Astrocyte of the hippocampus (primary cell): Measurements from ENCODE around the gene DBR1.
"Not testable (repeated sequence)": the region's sequence is repeated elsewhere in the genome, so short reads cannot be mapped to it uniquely, and the experiment has no call there.

Experiments
- DNase-seq: peaks from one replicate; pipeline ENCODE4 v3.0.0; 2011; ENCODE audit warnings: low read depth, low spot score

Gene DBR1

GRCh38 chr3:138186803-138187295 is 12.1 kb upstream of the DBR1 start:
- peak; percentile 95 for DNase-seq

DNA sequence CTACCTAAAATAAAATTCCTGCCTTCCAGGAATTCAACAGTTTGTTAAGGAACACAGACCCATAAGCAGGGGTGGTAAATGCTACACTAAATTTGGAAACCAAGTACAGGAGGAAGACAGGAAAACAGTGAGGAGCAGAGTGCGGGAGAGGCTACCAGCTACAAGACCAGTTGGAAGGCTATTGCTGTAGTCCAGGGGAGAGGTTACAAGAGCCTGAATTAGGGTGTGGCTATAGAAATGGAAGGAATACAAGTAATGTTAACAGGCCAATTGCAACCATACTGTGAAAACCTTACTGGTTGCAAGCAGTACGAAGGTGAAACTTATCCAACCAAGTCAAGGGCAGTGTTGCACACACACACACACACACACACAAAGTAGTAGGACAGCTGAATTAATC is 11.5 kb upstream of the DBR1 start:
- no peak for DNase-seq

DNA sequence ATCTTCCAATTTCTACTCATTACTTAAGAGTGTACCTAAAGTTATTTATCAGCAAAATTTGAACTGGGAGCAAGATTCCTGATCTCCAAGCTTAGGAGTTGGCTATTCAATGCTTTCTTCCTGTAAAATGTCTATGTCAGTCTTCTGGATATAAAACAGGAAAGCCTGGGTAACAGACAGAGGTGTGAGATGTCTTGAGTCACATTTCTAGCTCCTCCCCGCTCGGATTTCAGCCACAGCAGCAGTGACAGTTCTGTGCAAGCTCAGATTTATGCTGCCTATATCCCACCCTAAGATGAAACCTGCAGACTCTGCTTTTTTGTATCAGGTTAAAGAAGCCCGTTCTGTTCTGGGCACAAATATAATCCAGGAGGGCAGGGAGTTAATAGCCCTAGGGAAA is 10.3 kb upstream of the DBR1 start:
- DNase-seq, result no peak

DNA sequence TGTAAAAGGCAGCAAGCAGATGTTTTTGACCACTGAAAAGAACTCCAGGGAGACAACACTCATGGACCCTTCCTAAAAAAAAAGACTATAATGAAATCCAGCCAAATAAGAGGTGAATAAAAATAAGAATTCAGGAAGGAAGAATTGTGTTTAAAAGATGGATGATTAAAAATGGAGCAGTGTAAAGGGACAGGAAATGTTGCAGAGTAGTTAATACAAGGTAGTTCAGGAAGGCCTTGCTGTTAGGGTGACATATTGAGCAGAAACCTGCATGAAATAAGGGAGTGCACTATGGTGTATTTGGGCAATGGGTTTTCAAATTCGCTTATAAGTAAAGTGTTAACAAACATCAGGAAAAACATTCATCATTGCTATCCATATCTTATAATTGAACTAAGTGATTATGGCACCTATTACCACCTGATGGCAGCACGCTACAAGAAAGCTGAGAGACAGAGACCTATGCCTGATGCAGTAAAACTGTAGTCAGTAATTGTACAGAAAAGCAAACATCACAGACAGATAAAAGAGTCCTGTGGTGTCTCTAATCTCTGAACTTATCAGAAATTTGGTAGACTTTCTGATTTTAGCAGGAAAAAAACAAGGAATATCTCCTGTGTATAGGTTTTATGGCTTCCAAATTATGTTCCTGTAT is 5.8 kb upstream of the DBR1 start:
- peak; percentile 50 for DNase-seq

DNA sequence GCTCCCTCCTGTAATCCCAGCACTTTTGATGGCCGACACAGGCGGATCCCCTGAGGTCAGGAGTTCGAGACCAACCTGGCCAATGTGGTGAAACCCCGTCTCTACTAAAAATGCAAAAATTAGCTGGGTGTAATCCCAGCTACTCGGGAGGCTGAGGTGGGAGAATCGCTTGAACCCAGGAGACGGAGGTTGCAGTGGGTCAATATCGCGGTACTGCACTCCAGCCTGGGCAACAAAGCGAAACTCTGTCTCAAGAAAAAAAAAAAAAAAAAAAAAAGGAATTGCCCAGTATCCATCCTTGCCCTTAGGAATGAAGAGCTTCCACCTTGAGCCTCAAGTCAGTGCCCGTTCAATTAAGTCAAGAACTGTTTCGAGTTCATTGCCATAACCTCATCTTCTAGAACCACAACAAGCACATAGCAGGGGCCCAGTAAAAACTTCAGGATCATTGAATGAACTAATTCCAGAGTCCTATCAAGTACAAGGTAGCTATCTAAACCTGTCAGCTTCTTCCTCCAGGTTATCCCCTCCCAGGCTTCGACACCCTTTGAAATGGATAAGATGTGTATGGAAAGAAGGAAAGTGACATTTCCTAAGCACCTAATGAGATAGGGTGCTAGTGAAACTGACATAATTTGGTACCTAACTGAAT is 826 bp downstream of the DBR1 start:
- DNase-seq, result no peak

- no peak for DNase-seq
Observed at GRCh38 chr3:138172625-138173024, 2.1 kb downstream of the DBR1 start.

GRCh38 chr3:138165061-138165460 is 9.7 kb downstream of the DBR1 start:
- DNase-seq, result no peak

GRCh38 chr3:138157743-138158142 is 17.0 kb downstream of the DBR1 start:
- no peak for DNase-seq

- no peak for DNase-seq
Observed at GRCh38 chr3:138154534-138154933, 20.2 kb downstream of the DBR1 start.

DNA sequence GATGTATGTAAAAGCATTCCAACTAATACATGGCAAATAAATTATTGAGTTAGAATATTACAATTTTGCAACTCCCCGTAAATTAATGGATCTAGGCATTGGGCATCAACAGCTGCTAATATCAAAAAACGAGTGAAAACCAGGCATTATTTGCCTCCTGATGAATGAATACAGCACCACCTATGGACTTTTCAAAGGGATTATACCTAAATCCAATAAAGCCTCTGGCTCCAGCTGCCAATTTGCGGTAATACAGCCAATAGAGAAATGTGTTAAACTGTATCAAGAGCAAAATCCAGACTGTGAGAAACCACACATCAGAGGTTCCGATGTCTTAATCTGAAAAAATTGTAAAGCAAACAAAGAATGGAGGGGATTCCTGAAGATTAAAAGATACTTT is 26.2 kb downstream of the DBR1 start:
- no peak for DNase-seq

- DNase-seq, result not testable (repeated sequence)
Observed at GRCh38 chr3:138142181-138142580, 32.5 kb downstream of the DBR1 start.

- DNase-seq, result no peak
Observed at GRCh38 chr3:138140940-138141339, 33.8 kb downstream of the DBR1 start.

GRCh38 chr3:138139691-138140090 is 35.0 kb downstream of the DBR1 start:
- no peak for DNase-seq

DNA sequence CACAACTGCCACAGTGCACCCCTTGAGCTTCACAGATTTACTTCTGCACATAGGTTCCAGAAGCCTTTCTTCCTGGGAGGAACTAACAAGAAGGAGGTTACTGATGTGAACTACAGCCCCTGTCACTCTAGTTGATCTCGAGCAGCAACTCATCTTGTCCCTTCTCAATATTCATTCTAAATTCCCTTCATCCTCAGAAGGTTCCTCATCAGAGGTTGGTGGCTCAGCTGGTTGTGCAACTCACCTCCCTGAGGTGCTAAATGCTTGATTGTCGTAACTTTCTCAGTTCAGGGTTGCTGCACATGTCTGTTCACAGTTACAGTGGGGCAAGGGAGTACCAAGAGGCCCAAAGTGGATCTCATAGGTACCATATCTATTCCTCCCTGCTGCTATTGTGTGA is 36.9 kb downstream of the DBR1 start:
- no peak for DNase-seq

- DNase-seq, result no peak
Observed at GRCh38 chr3:138136201-138136600, 38.5 kb downstream of the DBR1 start.

- no peak for DNase-seq
Observed at GRCh38 chr3:138135833-138136194, 38.9 kb downstream of the DBR1 start.

DNA sequence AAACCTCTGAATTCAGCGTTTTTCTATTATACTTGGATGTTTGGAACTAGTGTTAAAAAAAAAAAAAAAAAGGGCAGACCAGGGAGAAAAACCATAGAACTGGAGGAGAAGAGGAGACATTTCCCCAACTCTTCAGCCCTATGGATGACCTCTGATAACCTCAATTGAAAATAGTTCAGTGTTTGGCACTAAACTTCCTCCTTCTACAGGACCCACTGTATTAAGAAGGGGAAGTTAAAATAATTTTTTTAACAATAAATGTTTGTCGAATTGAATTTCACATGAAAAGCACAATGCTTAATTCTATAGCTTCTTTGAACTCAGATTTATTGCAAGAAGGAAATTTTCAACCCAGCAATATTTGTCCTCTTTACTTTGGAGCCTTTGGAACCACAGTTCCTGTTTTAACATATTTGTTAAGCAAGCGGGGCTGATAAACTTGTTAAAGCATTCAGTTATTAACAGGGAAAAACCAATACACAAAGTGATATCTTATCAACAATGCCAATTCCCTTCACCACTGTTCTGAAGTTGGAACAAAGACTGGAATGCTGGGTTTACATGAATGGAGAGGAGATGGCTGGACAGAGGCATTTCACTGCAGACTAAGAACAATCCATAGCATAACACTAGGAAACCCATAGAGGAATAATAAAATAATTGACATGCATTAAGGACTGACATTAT is 39.4 kb downstream of the DBR1 start:
- DNase-seq, result no peak

GRCh38 chr3:138132239-138132638 is 42.5 kb downstream of the DBR1 start, which contains the start of gene A4GNT:
Gene A4GNT (minus strand): TSS chr3:138132390. CDS start chr3:138131256, 1,134 bp downstream.
- no peak for DNase-seq

GRCh38 chr3:138127636-138128365 is 46.9 kb downstream of the DBR1 start:
- DNase-seq, result no peak

DNA sequence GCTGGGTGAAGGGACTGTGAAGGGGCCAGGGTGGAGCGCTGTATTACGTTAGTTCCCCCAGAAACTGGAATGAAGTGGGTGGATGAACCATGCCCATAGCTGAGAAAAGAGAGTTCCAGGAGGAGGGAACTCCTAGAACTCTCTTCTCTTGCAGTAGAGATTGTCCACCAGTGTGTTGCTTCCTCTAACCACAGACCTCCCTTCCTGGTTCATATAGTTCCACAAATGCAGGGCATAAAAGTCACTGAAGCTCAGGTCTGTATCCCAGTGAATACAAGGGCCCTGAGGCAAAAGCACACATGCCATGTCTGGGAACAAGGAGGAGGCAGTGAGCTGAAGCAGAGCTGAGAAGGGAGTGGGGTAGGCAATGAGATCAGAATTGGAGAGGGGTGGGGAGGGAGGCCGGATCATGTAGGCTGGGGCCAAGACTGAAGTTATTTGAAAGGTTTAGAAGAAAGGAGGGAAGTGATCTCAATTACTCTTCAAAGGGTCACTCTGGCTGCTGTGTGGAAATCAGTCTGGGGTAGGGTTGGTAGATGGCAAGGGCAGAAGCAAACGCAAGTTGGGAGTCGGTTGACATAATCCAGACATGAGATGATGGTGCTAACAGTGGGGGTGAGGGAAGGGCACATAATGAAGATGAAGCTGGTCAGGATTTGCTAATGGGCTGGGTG is 49.0 kb downstream of the DBR1 start:
- DNase-seq, result no peak

DNA sequence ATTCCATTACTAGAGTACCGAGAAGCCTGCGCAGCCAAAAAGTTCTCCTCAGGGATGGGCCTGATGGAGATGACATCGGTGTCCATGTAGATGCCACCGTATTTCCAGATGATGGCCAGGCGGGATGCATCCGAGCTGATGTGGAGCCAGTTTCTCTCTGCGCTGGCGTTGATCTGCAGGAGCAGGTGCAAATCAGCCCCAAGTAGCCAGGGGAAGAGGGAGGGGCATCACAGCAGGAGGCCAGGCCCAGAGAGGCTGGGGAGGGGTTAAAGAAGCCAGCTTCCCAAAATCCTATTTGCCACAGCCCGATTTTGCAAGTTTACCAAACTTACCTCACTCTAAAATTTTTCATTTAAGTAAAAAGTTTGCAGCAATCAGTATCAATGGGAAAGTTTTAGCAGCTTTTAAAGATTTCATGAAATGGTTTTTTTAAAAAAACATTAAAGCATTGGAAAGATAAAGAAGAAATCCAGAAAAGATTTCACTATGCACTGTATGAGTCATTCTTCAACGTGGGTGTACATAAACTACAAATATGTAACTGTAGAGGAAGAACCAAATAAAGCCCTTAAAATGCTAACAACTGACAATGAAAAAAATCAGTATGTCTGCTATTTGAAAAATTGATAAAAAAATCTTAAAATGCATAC is 49.9 kb downstream of the DBR1 start:
- DNase-seq, result no peak
